Choroid plexus epithelial cell (primary cell): ENCODE data around the gene PDLIM5.

Experiments
- DNase-seq: peaks from one replicate; pipeline ENCODE4 v3.0.0-alpha.2; 2010; ENCODE audit warnings: low read depth
- H3K4me3 ChIP-seq: 2 replicates; pipeline ENCODE4 v1.5.1; 2011; ENCODE audit warnings: low read depth, mild to moderate bottlenecking, control low read depth, low read length, moderate library complexity
- CTCF ChIP-seq: conservative IDR thresholded peaks from 2 replicates; pipeline ENCODE4 v1.5.1; 2011; ENCODE audit warnings: low read depth, mild to moderate bottlenecking, control low read depth, inconsistent platforms, low read length, moderate library complexity

The PDLIM5 gene

GRCh38 chr4:94413085-94413840, 38.5 kb upstream of the PDLIM5 start:
- DNase-seq = peak; percentile 33
- peak overlapping the region; percentile 12 for H3K4me3 ChIP-seq
- TF ChIP-seq CTCF = no peak

- H3K4me3 ChIP-seq = no peak overlapping the region
- DNase-seq = no peak
- TF ChIP-seq CTCF = no peak
Measured at GRCh38 chr4:94414907-94415306, 36.8 kb upstream of the PDLIM5 start.

- H3K4me3 ChIP-seq = no peak overlapping the region
- TF ChIP-seq CTCF = no peak
- DNase-seq = no peak
Measured at GRCh38 chr4:94415448-94415847, 36.3 kb upstream of the PDLIM5 start.

- no peak for DNase-seq
- no peak overlapping the region for H3K4me3 ChIP-seq
- no peak for TF ChIP-seq CTCF
Measured at GRCh38 chr4:94416335-94416734, 35.4 kb upstream of the PDLIM5 start.

- no peak overlapping the region for H3K4me3 ChIP-seq
- no peak for DNase-seq
- no peak for TF ChIP-seq CTCF
Measured at GRCh38 chr4:94416981-94417380, 34.8 kb upstream of the PDLIM5 start.

- no peak for TF ChIP-seq CTCF
- DNase-seq = no peak
- no peak overlapping the region for H3K4me3 ChIP-seq
Measured at GRCh38 chr4:94419549-94419948, 32.2 kb upstream of the PDLIM5 start.

- no peak for TF ChIP-seq CTCF
Measured at GRCh38 chr4:94419956-94420355, 31.8 kb upstream of the PDLIM5 start.

More at GRCh38 chr4:94419956-94420355, 31.8 kb upstream of the PDLIM5 start:
- peak; percentile 74 for DNase-seq
- H3K4me3 ChIP-seq = no peak overlapping the region
